8988T (cell line): ENCODE measurements around the gene RDH13.
A peak's percentile ranks its signal among the peaks of the same experiment; 100 is the strongest.
"Not testable (repeated sequence)": the region's sequence is repeated elsewhere in the genome, so short reads cannot be mapped to it uniquely, and the experiment has no call there.

Source experiments
- DNase-seq: peaks from one replicate; pipeline ENCODE4 v3.0.0; 2011

RDH13 gene

DNA sequence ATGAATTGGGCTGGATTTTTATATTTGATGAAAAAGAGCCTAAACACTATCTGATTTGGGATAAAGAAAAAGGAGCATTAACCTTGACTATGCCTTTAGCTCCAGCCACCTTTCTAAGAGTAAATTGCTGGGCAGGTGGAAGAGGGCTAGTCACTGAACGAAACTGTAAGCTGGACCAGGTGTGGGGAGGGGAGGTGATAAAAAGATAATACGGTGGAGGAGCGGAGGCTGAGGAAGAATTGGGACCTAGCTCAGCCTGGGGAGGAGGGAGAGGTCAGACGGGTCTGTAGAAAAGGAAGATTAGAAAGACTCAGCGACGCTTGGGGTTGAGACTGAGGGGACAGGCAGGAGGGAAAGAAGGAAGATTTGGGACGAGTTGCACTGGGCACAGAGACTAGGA, 52.4 kb downstream of the RDH13 start:
- DNase-seq = not testable (repeated sequence)

GRCh38 chr19:55008781-55009180, 54.2 kb downstream of the RDH13 start:
- DNase-seq = not testable (repeated sequence)

DNA sequence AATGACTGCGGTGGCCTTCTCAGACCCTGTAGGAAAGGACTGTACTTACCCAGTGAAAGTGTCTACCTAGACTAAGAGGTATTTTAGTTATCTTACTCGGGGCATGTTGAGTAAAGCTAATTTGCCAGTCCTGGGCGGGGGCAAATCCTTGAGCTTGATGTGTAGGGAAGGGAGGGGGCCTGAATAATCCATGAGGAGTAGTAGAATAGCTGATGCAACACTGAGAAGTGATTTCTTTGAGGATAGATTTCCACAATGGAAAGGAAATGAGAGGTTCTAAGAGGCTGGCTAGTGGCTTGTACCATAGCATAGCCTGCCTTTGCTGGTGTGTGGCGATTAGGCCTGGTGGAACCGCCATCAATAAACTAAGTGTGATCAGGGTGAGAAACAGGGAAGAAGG, 54.8 kb downstream of the RDH13 start:
- not testable (repeated sequence) for DNase-seq

DNA sequence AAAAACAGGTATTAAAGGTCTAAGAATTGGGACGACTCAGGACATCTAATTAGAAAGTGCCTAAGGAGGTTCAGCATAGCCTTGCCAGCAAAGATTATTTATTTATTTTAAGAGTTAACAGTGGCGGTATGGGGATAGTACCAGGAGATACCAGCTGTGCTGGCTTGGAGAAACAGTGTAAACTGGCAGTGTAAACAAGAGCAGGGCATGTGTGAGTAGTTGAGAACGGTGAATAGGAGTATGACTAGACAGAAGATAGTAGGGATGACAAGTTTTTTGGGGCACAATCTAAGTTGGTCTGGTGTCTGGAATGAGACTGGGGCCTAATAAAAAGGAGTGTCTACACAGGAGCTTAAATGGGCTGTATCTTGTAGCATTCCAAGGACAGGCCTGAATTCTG, 55.4 kb downstream of the RDH13 start:
- not testable (repeated sequence) for DNase-seq

GRCh38 chr19:55006795-55007194, 56.2 kb downstream of the RDH13 start:
- DNase-seq = not testable (repeated sequence)

- peak; percentile 31 for DNase-seq
Measured at GRCh38 chr19:55005684-55006488, 57.1 kb downstream of the RDH13 start.

DNA sequence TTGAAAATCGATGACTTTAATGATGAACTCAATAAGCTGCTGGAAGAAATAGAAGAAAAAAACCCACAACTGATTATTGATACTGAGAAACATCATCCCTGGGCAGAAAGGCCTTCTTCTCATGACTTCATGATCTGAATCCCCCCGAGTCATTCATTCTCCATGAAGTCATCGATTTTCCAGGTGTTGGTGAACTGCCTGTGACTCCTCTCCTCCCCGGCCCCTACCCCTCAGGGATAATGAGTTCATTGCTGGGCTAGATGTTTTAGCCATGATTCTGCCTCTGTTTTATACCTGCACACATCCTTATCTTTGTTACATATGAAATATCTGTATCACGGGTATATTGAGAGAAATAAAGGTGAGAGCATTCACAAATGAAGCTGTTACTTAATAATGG, 62.2 kb downstream of the RDH13 start:
- DNase-seq = no peak

DNA sequence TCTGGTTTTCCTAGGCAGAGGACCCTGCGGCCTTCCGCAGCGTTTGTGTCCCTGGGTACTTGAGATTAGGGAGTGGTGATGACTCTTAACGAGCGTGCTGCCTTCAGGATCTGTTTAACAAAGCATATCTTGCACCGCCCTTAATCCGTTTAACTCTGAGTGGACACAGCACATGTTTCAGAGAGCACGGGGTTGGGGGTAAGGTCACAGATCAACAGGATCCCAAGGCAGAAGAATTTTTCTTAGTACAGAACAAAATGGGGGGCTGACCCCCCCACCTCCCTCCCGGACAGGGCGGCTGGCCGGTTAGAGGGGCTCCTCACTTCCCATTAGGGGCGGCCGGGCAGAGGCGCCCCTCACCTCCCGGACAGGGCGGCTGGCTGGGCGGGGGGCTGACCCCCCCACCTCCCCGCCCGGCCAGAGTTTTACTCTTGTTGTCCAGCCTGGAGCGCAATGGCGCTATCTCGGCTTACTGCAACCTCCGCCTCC, 64.2 kb downstream of the RDH13 start:
- DNase-seq = not testable (repeated sequence)

DNA sequence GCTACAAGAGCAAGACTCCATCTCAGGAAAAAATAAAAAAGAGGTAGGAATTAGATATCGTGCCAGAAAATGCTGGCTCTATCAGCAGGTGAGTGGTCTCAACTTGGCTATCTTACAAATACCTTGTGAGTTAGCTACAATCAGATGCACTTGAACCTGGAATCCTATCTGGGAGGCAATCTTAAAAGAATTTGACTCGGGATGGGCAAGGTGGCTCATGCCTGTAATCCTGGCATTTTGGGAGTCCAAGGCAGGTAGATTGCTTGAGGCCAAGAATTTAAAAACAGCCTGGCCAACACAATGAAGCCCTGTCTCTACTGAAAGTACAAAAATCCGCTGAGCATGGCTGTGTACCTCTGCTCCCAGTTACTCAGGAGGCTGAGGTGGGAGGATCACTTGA, 67.4 kb downstream of the RDH13 start:
- DNase-seq = no peak
